ENCODE results near the gene DZIP1L. TPM values are rescaled to one million over a fixed set of nuclear protein-coding genes. Genes with fewer than 3 reads are reported as not detected.

The DZIP1L gene
- total RNA-seq, 1 experiment from 2014 or later = 10.4 TPM

- H2BK12ac ChIP-seq (ENCODE audit: insufficient read length, low read depth, low read length) = no peak overlapping the region
- H3K9me3 ChIP-seq (ENCODE audit: control insufficient read depth, low read depth, low read length) = no peaks in the 10 kb centered on the region
- Mint-ChIP-seq H3K27ac (no peak overlapping the region), H3K9me3 (no peaks in the 10 kb centered on the region), H3K4me3 (no peak overlapping the region), H3K27me3 (ENCODE audit: low read depth) (no peaks in the 10 kb centered on the region), H3K4me1 (no peaks in the 10 kb centered on the region), H3K36me3 (ENCODE audit: insufficient read depth in 1 of 3, low read depth in 3 of 3) (no peaks in the 10 kb centered on the region; a peak in 1 of 7 replicates)
- H4K91ac ChIP-seq (ENCODE audit: insufficient read length, low read depth, low read length) = no peak overlapping the region
- no peaks in the 10 kb centered on the region for H4K20me1 ChIP-seq (ENCODE audit: control insufficient read depth, insufficient read depth, insufficient read length)
- no peak overlapping the region for H2BK5ac ChIP-seq (ENCODE audit: insufficient read length, low read length)
- H3K23me2 ChIP-seq (ENCODE audit: insufficient read length, low read depth, low read length, poor library complexity, severe bottlenecking) = no peaks in the 10 kb centered on the region
- no peak overlapping the region for H2BK15ac ChIP-seq (ENCODE audit: low read depth, low read length)
- WGBS (ENCODE audit: extremely low coverage, insufficient read length, low lambda C conversion rate) = no CpG with 5 or more reads among the region's 2 CpGs
- no peak overlapping the region for H3K27ac ChIP-seq (ENCODE audit: insufficient read length, low read depth, low read length)
- DNase-seq = no peak
- H3K9ac ChIP-seq (ENCODE audit: extremely low read depth, insufficient read length, low read length) = no peak overlapping the region
- no peak overlapping the region for H3K14ac ChIP-seq (ENCODE audit: insufficient read depth, low read length)
- no peaks in the 10 kb centered on the region for H3K4me1 ChIP-seq (ENCODE audit: insufficient read depth, low read length)
- H3K56ac ChIP-seq (ENCODE audit: insufficient read length, low read depth, low read length) = no peak overlapping the region
- no peak overlapping the region for H2BK20ac ChIP-seq (ENCODE audit: low read depth, low read length, poor library complexity, severe bottlenecking)
- H3K79me2 ChIP-seq (ENCODE audit: insufficient read depth, low read length) = no peaks in the 10 kb centered on the region
- H3K4me2 ChIP-seq (ENCODE audit: insufficient read depth, insufficient read length, low read length) = no peak overlapping the region
- no peak overlapping the region for H4K8ac ChIP-seq (replicated peaks; ENCODE audit: insufficient read length, low read depth, low read length)
- H2BK120ac ChIP-seq (ENCODE audit: low read depth, low read length, poor library complexity, severe bottlenecking) = no peak overlapping the region
- H2AFZ ChIP-seq (ENCODE audit: low read length) = no peak overlapping the region
- no peak overlapping the region for H2AK5ac ChIP-seq (ENCODE audit: insufficient read length, low read length)
- no peak overlapping the region for H3K23ac ChIP-seq (ENCODE audit: insufficient read length, low read depth, low read length)
- TF ChIP-seq CTCF (conservative IDR thresholded peaks at IDR 0.05) = no peak
- no peak overlapping the region for H3K4ac ChIP-seq (ENCODE audit: low read depth, low read length)
- H3K27me3 ChIP-seq (ENCODE audit: insufficient read depth, low read length) = no peaks in the 10 kb centered on the region
- no peaks in the 10 kb centered on the region for H3K79me1 ChIP-seq (ENCODE audit: insufficient read depth, low read depth, low read length, poor library complexity, severe bottlenecking)
- no peak overlapping the region for H4K5ac ChIP-seq (ENCODE audit: insufficient read length, low read depth, low read length)
- no peak overlapping the region for H3K18ac ChIP-seq (ENCODE audit: insufficient read length, low read depth, low read length)
- no peak overlapping the region for H3T11ph ChIP-seq (ENCODE audit: low read length)
These were observed 82.2 kb downstream of the DZIP1L start for GRCh38 chr3:138033202-138033691.
